Esophagus muscularis mucosa (tissue), 4 donors: ENCODE data around the gene DSCAML1. TPM values are rescaled to one million over a fixed set of nuclear protein-coding genes. Genes with fewer than 3 reads are reported as not detected.

Experiments used
- DNase-seq: peaks from one replicate; pipeline ENCODE4 v3.0.0-alpha.2; 2017; ENCODE audit errors: extremely low spot score
- H3K27ac ChIP-seq, 4 donors: fragments of 200-600 bp; sonication (generic); replicated peaks in 1 of 4; 1 replicate in 3 of 4; 2 replicates in 1 of 4; pipeline ENCODE4 v1.5.1; 2016 to 2019; ENCODE audit warnings: mild to moderate bottlenecking in 1 of 4
- H3K27me3 ChIP-seq, 4 donors: fragments of 200-600 bp; sonication (generic); one replicate each; pipeline versions ENCODE4 v1.5.1 to v1.6.0; 2016 to 2019
- H3K36me3 ChIP-seq, 4 donors: fragments of 200-600 bp; sonication (generic); one replicate each; pipeline ENCODE4 v1.5.1; 2016 to 2019
- H3K4me1 ChIP-seq, 4 donors: fragments of 200-600 bp; sonication (generic); one replicate each; pipeline ENCODE4 v1.5.1; 2016 to 2019
- H3K4me3 ChIP-seq, 4 donors: fragments of 200-600 bp; sonication (generic); 1 replicate in 2 of 4; 2 replicates in 2 of 4; pipeline ENCODE4 v1.5.1; 2016 to 2019; ENCODE audit warnings: mild to moderate bottlenecking in 4 of 4, moderate library complexity in 1 of 4
- H3K9me3 ChIP-seq, 4 donors: fragments of 200-600 bp; sonication (generic); 1 replicate in 3 of 4; 2 replicates in 1 of 4; pipeline ENCODE4 v1.5.1; 2016 to 2019
- EP300 ChIP-seq: sonication (generic); formaldehyde crosslinking; IDR thresholded peaks from one replicate; pipeline ENCODE4 v1.6.1; 2017; ENCODE audit warnings: antibody characterized with exemption
- POLR2A ChIP-seq: fragments of 450-650 bp; IDR thresholded peaks from one replicate; pipeline ENCODE4 v1.6.1; 2017; ENCODE audit warnings: antibody characterized with exemption, moderate library complexity, mild to moderate bottlenecking, low read depth
- POLR2AphosphoS5 ChIP-seq, 2 donors: sonication (generic); formaldehyde crosslinking; IDR thresholded peaks; one replicate each; pipeline ENCODE4 v1.6.1; 2017; ENCODE audit warnings: antibody characterized with exemption in 2 of 2
- WGBS: methylation state at CpG from one replicate; pipeline ENCODE4 v1.1.5; 2018; 5-methylcytosine and 5-hydroxymethylcytosine counted together
- intact Hi-C: fragments of 100-400 bp; cut with DNase I; formaldehyde crosslinking; loops from one replicate; pipeline ENCODE4 v1.15.1; 2023
- total RNA-seq, 4 donors: library from RNA; depleted of rRNA; stranded (reverse); fragments of >200 nt; gene quantifications; one replicate each; pipeline versions ENCODE4 v1.1.0 to v1.2.1, GENCODE V29; 2016
- TF ChIP-seq, protein P1 (sequence below), 3 experiments: fragments of 200-600 bp in 2 of 3; fragments of 450-650 bp in 1 of 3; sonication (generic) in 2 of 3; IDR thresholded peaks; one replicate each; pipeline ENCODE4 v1.5.1; 2017 to 2019; ENCODE audit warnings: antibody characterized with exemption in 3 of 3, mild to moderate bottlenecking in 2 of 3, moderate library complexity in 1 of 3

The DSCAML1 gene
- total RNA-seq, 4 donors from 2014 or later, result 0.50 to 5.8 (median 1.2) TPM

DNA sequence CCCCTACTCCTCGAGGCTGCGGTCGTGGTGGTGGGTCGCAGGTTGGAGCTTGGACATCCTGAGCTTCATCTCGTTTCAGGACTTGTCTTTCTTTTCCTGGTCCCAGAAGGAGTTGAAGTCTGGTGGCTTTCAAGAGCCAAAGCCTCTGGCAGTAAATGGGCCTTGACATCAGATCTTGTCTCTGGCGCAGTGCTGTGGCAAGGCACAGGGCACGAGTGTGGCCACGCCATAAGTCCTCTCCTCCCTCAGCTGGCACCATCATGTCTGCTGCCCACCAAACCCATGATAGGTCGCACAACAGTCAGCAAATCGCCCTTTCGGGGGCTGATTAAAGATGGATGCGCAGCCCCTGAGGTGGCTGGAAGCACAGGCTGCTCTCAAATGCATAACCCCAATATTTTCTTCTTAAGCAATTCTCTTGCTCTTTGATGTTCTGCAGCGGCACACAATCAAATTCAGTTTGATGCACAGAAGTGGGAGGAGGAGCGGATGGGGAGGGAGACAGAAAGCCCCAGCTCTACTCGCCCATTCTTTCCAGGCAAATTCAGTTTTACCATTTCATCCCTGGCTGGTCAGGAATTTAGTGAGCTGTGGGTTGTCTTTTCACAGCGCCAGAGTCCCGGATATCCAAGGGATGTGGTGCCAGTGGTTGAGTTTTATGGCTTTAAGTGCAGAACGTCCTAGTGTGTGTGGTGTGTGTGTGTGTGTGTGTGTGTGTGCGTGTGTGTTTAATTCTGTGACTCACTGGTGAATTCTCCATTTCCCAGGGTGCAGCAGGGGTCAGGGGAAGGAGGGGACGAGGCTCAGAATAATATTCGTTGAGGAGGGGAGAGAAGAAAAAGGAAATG lies 162.0 kb downstream of the DSCAML1 start:
- intact Hi-C loops, result no loop called here
- DNase-seq, result no peak
- H3K36me3 ChIP-seq, result no peaks in the 10 kb centered on the region
- no peaks in the 10 kb centered on the region for H3K4me1 ChIP-seq
- no peak for TF ChIP-seq EP300
- TF ChIP-seq, protein P1, sequence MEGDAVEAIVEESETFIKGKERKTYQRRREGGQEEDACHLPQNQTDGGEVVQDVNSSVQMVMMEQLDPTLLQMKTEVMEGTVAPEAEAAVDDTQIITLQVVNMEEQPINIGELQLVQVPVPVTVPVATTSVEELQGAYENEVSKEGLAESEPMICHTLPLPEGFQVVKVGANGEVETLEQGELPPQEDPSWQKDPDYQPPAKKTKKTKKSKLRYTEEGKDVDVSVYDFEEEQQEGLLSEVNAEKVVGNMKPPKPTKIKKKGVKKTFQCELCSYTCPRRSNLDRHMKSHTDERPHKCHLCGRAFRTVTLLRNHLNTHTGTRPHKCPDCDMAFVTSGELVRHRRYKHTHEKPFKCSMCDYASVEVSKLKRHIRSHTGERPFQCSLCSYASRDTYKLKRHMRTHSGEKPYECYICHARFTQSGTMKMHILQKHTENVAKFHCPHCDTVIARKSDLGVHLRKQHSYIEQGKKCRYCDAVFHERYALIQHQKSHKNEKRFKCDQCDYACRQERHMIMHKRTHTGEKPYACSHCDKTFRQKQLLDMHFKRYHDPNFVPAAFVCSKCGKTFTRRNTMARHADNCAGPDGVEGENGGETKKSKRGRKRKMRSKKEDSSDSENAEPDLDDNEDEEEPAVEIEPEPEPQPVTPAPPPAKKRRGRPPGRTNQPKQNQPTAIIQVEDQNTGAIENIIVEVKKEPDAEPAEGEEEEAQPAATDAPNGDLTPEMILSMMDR (IDR thresholded peaks at IDR 0.05), result no peak
- TF ChIP-seq POLR2AphosphoS5 (IDR thresholded peaks at IDR 0.05), result no peak
- no peak for TF ChIP-seq POLR2A
- no peak overlapping the region for H3K27ac ChIP-seq
- H3K4me3 ChIP-seq, result no peak overlapping the region
- H3K9me3 ChIP-seq, result no peaks in the 10 kb centered on the region
- whole genome bisulfite sequencing, result 75% methylated on average over 21 of the region's 21 CpGs
- peaks cover 0 to 8% (median 0%) of the 10 kb centered on the region in 4 donors for H3K27me3 ChIP-seq

DNA sequence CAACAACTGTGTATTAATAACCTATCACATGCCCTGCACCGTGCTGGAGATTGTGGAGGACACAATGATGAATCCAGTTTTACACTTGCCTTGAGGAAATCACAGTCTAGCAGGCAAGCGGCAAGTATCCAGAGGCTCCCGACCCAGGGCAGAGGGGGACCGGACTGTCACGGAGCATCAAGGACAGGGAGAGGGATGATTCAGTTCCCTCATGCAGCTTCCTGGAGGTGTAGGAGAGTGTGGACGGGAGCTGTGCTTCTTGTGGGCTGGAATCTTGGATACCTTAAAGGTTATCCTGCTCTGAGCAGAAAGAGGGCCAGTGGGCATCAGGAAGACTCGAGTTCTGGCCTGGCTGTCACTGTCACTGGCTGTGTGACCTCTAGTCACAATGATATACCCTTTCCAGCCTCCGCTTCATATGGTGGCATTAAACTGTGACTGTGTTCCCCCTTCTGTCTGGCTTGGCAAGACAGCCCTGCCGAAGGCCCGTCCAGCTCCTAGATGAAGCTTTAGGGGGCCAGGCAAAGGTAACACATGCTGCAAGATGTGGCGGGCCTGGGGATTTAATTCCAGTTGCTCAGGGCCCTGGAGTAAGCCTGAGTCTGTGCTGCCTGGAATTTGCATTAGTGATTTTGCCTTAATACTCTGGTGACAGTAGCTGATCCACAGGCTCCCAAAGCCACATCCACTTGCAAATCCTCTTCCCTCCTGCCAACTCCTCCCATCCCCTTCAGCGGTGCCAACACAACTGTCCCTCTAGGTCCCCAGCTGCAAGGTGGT lies 162.8 kb downstream of the DSCAML1 start:
- no peaks in the 10 kb centered on the region for H3K9me3 ChIP-seq
- intact Hi-C loops, result no loop called here
- no peaks in the 10 kb centered on the region for H3K36me3 ChIP-seq
- H3K27ac ChIP-seq, result no peak overlapping the region
- TF ChIP-seq EP300, result no peak
- no peak for TF ChIP-seq POLR2AphosphoS5 (IDR thresholded peaks at IDR 0.05)
- no peak for TF ChIP-seq POLR2A
- TF ChIP-seq, protein P1 (IDR thresholded peaks at IDR 0.05), result no peak
- no peaks in the 10 kb centered on the region for H3K4me1 ChIP-seq
- 86% methylated on average over 10 of the region's 12 CpGs for WGBS
- no peak overlapping the region for H3K4me3 ChIP-seq
- peaks cover 0 to 5% (median 0%) of the 10 kb centered on the region in 4 donors for H3K27me3 ChIP-seq
- DNase-seq, result no peak

DNA sequence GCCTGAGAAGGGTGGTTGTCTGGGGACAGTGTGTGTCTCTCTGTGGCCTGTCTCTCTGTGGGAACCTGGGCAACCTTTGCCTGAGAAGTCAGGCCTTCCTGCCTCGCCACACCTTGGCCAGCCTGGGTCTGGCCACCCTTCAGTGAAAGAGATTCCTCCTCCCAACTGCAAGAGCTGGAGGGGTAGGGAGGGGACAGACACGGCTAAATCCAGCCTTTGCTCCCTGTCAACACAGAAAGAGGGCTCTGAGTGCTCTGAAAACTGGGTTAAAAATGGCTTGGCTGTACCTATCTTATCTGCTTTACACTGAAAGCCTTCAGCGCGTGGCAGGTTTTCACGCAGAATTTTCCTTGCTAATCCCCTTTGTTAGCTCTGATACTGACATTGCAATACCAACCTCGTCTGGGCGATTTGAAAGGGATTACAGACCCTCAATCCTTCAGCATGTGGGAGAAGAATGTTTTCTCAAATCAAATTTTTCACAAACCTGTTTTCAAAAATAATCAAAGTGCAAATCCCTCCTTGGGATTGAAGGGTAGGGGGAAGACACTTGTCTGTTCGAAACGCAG lies 163.7 kb downstream of the DSCAML1 start:
- H3K36me3 ChIP-seq, result no peaks in the 10 kb centered on the region
- H3K9me3 ChIP-seq, result no peaks in the 10 kb centered on the region
- H3K27me3 ChIP-seq, result no peaks in the 10 kb centered on the region
- TF ChIP-seq EP300 (no peak), POLR2AphosphoS5 (IDR thresholded peaks at IDR 0.05) (no peak), POLR2A (no peak)
- TF ChIP-seq, protein P1 (IDR thresholded peaks at IDR 0.05), result no peak
- 90% methylated on average over 9 of the region's 9 CpGs for WGBS
- intact Hi-C loops, result no loop called here
- no peak overlapping the region for H3K27ac ChIP-seq
- H3K4me1 ChIP-seq, result no peaks in the 10 kb centered on the region
- DNase-seq, result no peak
- H3K4me3 ChIP-seq, result no peak overlapping the region

DNA sequence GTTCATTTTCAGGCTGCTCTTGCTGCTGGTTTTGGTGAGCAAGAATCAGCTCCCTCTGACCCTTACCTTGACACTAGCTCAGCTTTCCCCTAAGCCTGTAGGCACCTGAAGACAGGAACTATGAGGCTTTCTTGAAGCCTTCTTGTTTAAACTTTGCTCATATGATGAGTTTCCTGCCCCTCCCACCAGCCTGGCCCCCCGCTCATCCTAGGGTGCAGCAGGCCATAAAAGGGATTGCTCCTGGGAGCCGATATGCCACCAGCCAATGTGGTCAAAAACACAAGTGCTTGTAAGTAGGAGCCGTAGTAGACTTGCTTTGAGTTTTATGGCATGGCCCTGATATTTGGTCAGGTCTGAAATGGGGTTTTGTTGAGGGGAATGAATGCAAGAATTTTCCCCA lies 164.7 kb downstream of the DSCAML1 start:
- Histone ChIP-seq H3K36me3 (no peaks in the 10 kb centered on the region), H3K4me1 (no peaks in the 10 kb centered on the region), H3K27ac (no peak overlapping the region), H3K9me3 (no peaks in the 10 kb centered on the region), H3K27me3 (no peaks in the 10 kb centered on the region), H3K4me3 (no peak overlapping the region)
- 92% methylated on average over 3 of the region's 3 CpGs for WGBS
- TF ChIP-seq, protein P1 (IDR thresholded peaks at IDR 0.05), result no peak
- no peak for TF ChIP-seq POLR2A
- TF ChIP-seq EP300, result no peak
- no peak for TF ChIP-seq POLR2AphosphoS5 (IDR thresholded peaks at IDR 0.05)
- intact Hi-C loops, result no loop called here
- no peak for DNase-seq
